Mammary epithelial cell (primary cell): ENCODE data around the gene F11R.

Experiments
- CTCF ChIP-seq, 2 donors: IDR thresholded peaks in 1 of 2; conservative IDR thresholded peaks in 1 of 2; 2 replicates each; pipeline ENCODE4 v1.5.1; 2011 to 2012; ENCODE audit warnings: inconsistent platforms in 2 of 2, low read length in 2 of 2, mild to moderate bottlenecking in 2 of 2, control low read depth in 1 of 2, low read depth in 1 of 2; ENCODE audit not compliant: insufficient read depth in 1 of 2; ENCODE audit errors: extremely low read depth in 1 of 2
- EZH2 ChIP-seq: IDR thresholded peaks from 2 replicates; pipeline ENCODE4 v1.6.1; 2012; ENCODE audit warnings: low read length, inconsistent platforms, borderline replicate concordance

GRCh38 chr1:160971618-160972056 lies 49.3 kb downstream of the F11R start:
- TF ChIP-seq CTCF (conservative IDR thresholded peaks at IDR 0.05 in 1 of 2, IDR thresholded peaks at IDR 0.05 in 1 of 2; ENCODE audit: extremely low read depth in 1 of 2, insufficient read depth in 1 of 2, low read depth in 1 of 2, low read length in 2 of 2) = no peak
- TF ChIP-seq EZH2 = no peak
